Esophagus squamous epithelium (tissue), 5 donors: ENCODE data around the gene SEC22B. TPM values are rescaled to one million over a fixed set of nuclear protein-coding genes. Genes with fewer than 3 reads are reported as not detected.
"Not testable (repeated sequence)": the region's sequence is repeated elsewhere in the genome, so short reads cannot be mapped to it uniquely, and the experiment has no call there.

Experiments
- DNase-seq: peaks from one replicate; lab custom pipeline; 2025; lab: John Stamatoyannopoulos, UW
- H3K27ac ChIP-seq, 4 donors: fragments of 200-600 bp; sonication (generic); one replicate each; pipeline ENCODE4 v1.5.1; 2016 to 2019; ENCODE audit warnings: mild to moderate bottlenecking in 1 of 4
- H3K27me3 ChIP-seq, 4 donors: fragments of 200-600 bp; sonication (generic); 1 replicate in 3 of 4; 2 replicates in 1 of 4; pipeline versions ENCODE4 v1.5.1 to v1.6.0; 2017 to 2021; ENCODE audit warnings: antibody characterized with exemption in 1 of 4
- H3K36me3 ChIP-seq, 3 donors: fragments of 200-600 bp; sonication (generic); one replicate each; pipeline ENCODE4 v1.5.1; 2016 to 2019
- H3K4me1 ChIP-seq, 3 donors: fragments of 200-600 bp; sonication (generic); one replicate each; pipeline ENCODE4 v1.5.1; 2017 to 2019
- H3K4me3 ChIP-seq, 4 donors: fragments of 200-600 bp; sonication (generic); 1 replicate in 3 of 4; 2 replicates in 1 of 4; pipeline ENCODE4 v1.5.1; 2016 to 2019; ENCODE audit warnings: mild to moderate bottlenecking in 2 of 4, moderate library complexity in 1 of 4
- H3K9me3 ChIP-seq, 3 donors: fragments of 200-600 bp; sonication (generic); one replicate each; pipeline ENCODE4 v1.5.1; 2016 to 2019
- CTCF ChIP-seq, 6 experiments: fragments of 450-650 bp in 4 of 6; fragments of 200-600 bp in 2 of 6; sonication (generic) in 2 of 6; IDR thresholded peaks; one replicate each; pipeline ENCODE4 v1.5.1; 2016 to 2019; ENCODE audit warnings: antibody characterized with exemption in 6 of 6, mild to moderate bottlenecking in 4 of 6, moderate library complexity in 4 of 6
- POLR2A ChIP-seq, 4 donors: fragments of 450-650 bp; IDR thresholded peaks; one replicate each; pipeline ENCODE4 v1.6.1; 2017; ENCODE audit warnings: antibody characterized with exemption in 4 of 4, mild to moderate bottlenecking in 4 of 4, moderate library complexity in 3 of 4
- WGBS, 2 donors: methylation state at CpG; one replicate each; pipeline ENCODE4 v1.1.5; 2018; 5-methylcytosine and 5-hydroxymethylcytosine counted together
- intact Hi-C: fragments of 100-400 bp; cut with DNase I; formaldehyde crosslinking; loops from one replicate; pipeline ENCODE4 v1.15.0; 2022
- total RNA-seq, 4 donors: library from RNA; depleted of rRNA; stranded (reverse); fragments of >200 nt; gene quantifications; one replicate each; pipeline ENCODE4 v1.1.0, GENCODE V29; 2016
- donor health status: DM: yes; HTN: yes; CAD: no.

Gene SEC22B
- total RNA-seq, 4 donors from 2014 or later, result 9.4 to 20.0 (median 15.1) TPM

GRCh38 chr1:120178799-120179756, 2.8 kb upstream of the SEC22B start:
- peaks cover 0 to 30% (median 11%) of the 10 kb centered on the region in 3 donors for H3K4me1 ChIP-seq
- intact Hi-C loops, result no loop called here
- H3K36me3 ChIP-seq, result no peaks in the 10 kb centered on the region
- TF ChIP-seq CTCF (IDR thresholded peaks at IDR 0.05) (no peak), POLR2A (IDR thresholded peaks at IDR 0.05) (no peak)
- H3K4me3 ChIP-seq, result no peak overlapping the region
- H3K9me3 ChIP-seq, result no peaks in the 10 kb centered on the region
- H3K27ac ChIP-seq, result peak overlapping the region in 3 of 4 donors; percentile 72 to 81 (median 72)
- WGBS, 2 donors, result 21 to 35% methylated on average over 6 of the region's 6 CpGs
- no peaks in the 10 kb centered on the region for H3K27me3 ChIP-seq
- DNase-seq, result no peak

GRCh38 chr1:120178058-120178457, 1.7 kb upstream of the SEC22B start:
- H3K36me3 ChIP-seq, H3K4me3 ChIP-seq, H3K27me3 ChIP-seq, H3K27ac ChIP-seq, DNase-seq, H3K9me3 ChIP-seq, intact Hi-C loops: not testable (repeated sequence)
- peaks cover 0 to 33% (median 11%) of the 10 kb centered on the region in 3 donors for H3K4me1 ChIP-seq
- 86 to 92% methylated on average over 2 of the region's 2 CpGs for WGBS, 2 donors

- H3K4me1 ChIP-seq, result peaks cover 0 to 33% (median 11%) of the 10 kb centered on the region in 3 donors
- WGBS, 2 donors, result 2 to 3% methylated on average over 7 of the region's 7 CpGs
- peak overlapping the region; percentile 88 to 98 (median 90) for H3K27ac ChIP-seq
- H3K36me3 ChIP-seq, DNase-seq, intact Hi-C loops, H3K27me3 ChIP-seq, H3K9me3 ChIP-seq: not testable (repeated sequence)
- H3K4me3 ChIP-seq, result peak overlapping the region; percentile 67 to 97 (median 82)
Observed at GRCh38 chr1:120175688-120176087, 632 bp downstream of the SEC22B start.

- H3K4me1 ChIP-seq, H3K9me3 ChIP-seq, H3K27me3 ChIP-seq, H3K27ac ChIP-seq, DNase-seq, intact Hi-C loops, H3K4me3 ChIP-seq: not testable (repeated sequence)
- peaks cover 0 to 35% (median 0%) of the 10 kb centered on the region in 3 donors for H3K36me3 ChIP-seq
- WGBS, 2 donors, result 100% methylated on average over 1 of the region's 1 CpG
Observed at GRCh38 chr1:120164761-120165160, 11.6 kb downstream of the SEC22B start.

GRCh38 chr1:120162015-120162414, 14.3 kb downstream of the SEC22B start:
- intact Hi-C loops, H3K27me3 ChIP-seq, H3K27ac ChIP-seq, H3K4me1 ChIP-seq, H3K9me3 ChIP-seq, DNase-seq, H3K4me3 ChIP-seq: not testable (repeated sequence)
- WGBS, 2 donors, result no CpG with 5 or more reads among the region's 2 CpGs
- H3K36me3 ChIP-seq, result peaks cover 0 to 41% (median 0%) of the 10 kb centered on the region in 3 donors

GRCh38 chr1:120158495-120158894, 17.8 kb downstream of the SEC22B start:
- H3K4me1 ChIP-seq, H3K27me3 ChIP-seq, H3K9me3 ChIP-seq, intact Hi-C loops, H3K4me3 ChIP-seq, H3K27ac ChIP-seq, DNase-seq: not testable (repeated sequence)
- peaks cover 0 to 51% (median 0%) of the 10 kb centered on the region in 3 donors for H3K36me3 ChIP-seq
- WGBS, 2 donors, result no CpG with 5 or more reads among the region's 1 CpG

- H3K36me3 ChIP-seq, result peaks cover 0 to 47% (median 0%) of the 10 kb centered on the region in 3 donors
- H3K9me3 ChIP-seq, DNase-seq, H3K4me3 ChIP-seq, H3K4me1 ChIP-seq, H3K27me3 ChIP-seq, H3K27ac ChIP-seq, intact Hi-C loops: not testable (repeated sequence)
- WGBS, 2 donors, result no CpG with 5 or more reads among the region's 4 CpGs
Observed at GRCh38 chr1:120158086-120158485, 18.2 kb downstream of the SEC22B start.

GRCh38 chr1:120150138-120150822, 26.0 kb downstream of the SEC22B start:
- H3K4me1 ChIP-seq, intact Hi-C loops, H3K36me3 ChIP-seq, H3K27ac ChIP-seq, H3K27me3 ChIP-seq, H3K4me3 ChIP-seq, H3K9me3 ChIP-seq, DNase-seq: not testable (repeated sequence)
- WGBS, 2 donors, result no CpG with 5 or more reads among the region's 3 CpGs

- H3K4me3 ChIP-seq, H3K9me3 ChIP-seq, intact Hi-C loops, H3K36me3 ChIP-seq, DNase-seq, H3K27me3 ChIP-seq, H3K4me1 ChIP-seq, H3K27ac ChIP-seq: not testable (repeated sequence)
Observed at GRCh38 chr1:120149420-120150059, 26.8 kb downstream of the SEC22B start.
